ENCODE measurements around the gene TNFSF4.

The TNFSF4 gene

DNA sequence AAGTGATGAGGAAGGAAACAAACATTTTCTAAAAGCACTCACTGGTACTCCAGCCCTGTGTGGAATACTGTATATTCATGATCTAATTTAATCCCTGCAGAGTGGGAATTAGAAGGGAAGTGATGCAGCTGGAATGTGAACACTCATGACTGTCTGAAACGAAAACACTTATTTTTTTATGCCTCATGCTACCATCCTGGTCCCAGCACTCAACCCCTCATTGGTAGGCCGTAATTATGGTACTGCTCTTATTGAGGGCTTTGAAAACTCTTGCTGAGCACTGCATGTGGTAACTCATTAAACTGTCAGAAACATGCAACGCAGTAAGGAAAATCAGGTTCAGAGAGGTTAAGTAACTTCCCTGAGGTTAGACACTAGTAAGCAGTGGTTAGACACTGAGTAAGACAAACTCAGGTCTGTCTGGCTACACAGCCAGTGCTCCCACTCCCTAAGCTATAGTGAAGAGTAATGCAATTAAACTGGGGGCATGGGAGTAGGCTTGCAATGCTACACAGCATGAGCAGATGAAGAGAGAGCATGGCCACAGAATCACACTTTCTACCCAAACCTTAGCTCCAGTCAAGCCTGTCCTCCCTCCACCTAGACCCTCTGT is 17.3 kb upstream of the TNFSF4 start:
- TF ChIP-seq, protein P1, sequence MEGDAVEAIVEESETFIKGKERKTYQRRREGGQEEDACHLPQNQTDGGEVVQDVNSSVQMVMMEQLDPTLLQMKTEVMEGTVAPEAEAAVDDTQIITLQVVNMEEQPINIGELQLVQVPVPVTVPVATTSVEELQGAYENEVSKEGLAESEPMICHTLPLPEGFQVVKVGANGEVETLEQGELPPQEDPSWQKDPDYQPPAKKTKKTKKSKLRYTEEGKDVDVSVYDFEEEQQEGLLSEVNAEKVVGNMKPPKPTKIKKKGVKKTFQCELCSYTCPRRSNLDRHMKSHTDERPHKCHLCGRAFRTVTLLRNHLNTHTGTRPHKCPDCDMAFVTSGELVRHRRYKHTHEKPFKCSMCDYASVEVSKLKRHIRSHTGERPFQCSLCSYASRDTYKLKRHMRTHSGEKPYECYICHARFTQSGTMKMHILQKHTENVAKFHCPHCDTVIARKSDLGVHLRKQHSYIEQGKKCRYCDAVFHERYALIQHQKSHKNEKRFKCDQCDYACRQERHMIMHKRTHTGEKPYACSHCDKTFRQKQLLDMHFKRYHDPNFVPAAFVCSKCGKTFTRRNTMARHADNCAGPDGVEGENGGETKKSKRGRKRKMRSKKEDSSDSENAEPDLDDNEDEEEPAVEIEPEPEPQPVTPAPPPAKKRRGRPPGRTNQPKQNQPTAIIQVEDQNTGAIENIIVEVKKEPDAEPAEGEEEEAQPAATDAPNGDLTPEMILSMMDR (IDR thresholded peaks at IDR 0.05; ENCODE audit: extremely low read depth, missing control alignments) = no peak
- no peak for DNase-seq (ENCODE audit: low spot score)

DNA sequence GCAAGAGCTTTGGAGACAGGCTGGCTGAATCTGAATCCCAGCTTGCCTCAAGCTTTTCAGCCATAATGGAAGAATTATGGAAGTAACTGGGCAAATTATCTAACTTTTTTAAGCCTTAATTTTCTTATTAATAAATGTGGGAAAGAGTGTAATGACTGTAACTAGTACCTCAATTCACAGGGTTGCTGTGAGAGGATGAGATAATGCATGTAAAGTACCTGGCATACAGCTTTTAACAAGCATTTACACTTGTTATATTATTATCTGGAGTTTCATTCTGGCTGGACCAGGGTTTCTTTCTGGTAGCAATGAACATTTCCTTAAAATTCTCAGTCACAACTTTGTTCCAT is 15.9 kb upstream of the TNFSF4 start:
- DNase-seq (ENCODE audit: low spot score) = no peak
- TF ChIP-seq, protein P1 (IDR thresholded peaks at IDR 0.05; ENCODE audit: extremely low read depth, missing control alignments) = no peak

DNA sequence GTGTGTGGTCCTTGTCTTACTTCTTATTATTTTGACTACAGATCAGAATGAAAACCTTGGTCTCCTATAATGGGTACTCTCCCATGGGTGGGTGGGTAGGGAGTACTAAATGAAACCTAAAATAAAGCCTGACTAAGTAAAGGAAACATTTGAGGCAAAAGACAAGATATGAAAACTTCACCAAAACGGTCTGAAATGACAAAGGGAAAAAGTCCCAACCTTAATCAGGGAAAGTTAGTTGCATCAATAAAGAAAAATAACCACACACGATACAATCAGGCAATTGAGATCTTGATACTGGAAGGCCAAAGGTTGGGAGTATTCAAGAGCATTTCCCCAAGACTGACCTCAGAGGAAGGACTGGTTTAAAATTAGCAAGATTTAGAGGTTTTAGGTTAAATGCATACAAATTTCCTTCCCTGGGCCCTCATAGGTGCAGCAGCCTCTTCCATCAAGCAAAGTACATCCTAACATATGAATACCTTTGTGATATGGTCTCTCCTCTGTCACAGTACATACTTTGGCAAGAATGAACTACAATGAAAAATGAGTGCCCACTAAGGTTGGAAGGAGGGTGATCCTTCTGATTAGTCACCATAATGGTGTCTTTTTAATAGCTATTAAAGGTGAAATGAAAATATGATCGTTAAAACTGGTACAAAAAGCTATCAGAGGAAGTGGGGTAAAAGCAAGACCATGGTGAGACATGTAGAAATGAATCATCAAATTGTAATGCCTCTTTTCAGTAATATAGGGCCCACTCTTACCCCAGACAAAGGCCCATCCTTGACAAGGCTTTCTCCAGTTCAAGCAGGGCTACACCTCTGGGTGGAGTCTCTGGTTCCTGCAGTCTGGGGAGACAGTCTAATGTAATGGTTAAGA is 15.3 kb upstream of the TNFSF4 start:
- DNase-seq (ENCODE audit: low spot score) = no peak
- TF ChIP-seq, protein P1 (IDR thresholded peaks at IDR 0.05; ENCODE audit: extremely low read depth, missing control alignments) = no peak

DNA sequence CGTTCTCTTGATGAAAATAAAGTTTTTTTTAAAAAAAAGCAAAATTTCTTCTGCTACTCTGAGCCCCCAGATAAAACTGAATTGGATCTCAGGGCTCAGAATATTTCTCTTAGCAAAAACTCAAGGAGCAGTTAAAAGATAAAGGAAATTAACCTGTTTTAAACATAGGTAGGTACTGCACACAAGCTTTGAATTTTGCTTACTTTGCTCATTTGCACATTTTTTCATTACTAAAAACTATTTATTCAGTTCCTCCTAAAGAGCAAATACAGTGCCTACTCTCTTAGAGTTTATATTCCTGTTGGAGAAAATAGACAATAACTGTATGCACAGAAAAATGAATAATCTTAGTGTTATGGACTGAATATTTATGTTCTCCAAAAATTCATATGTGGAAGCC is 13.0 kb upstream of the TNFSF4 start:
- TF ChIP-seq, protein P1 (IDR thresholded peaks at IDR 0.05; ENCODE audit: extremely low read depth, missing control alignments) = no peak
- no peak for DNase-seq (ENCODE audit: low spot score)

DNA sequence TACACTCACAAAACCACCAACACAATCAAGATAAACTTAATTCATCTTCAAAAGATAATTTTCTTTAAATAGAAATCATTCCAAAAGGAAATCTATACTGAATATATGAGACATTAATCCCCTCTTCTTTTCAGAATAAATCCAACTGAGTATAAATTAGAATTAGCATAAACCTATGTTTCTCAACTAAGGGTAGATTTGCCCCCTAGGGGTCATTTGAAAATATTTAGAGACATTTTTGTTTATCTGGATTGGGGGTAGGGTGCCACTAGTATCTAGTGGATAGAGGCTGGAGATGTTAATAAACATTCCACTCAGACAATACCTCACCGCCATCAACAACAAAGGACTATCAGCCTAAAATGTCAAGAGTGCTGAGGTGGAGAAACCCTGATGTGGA is 6.5 kb upstream of the TNFSF4 start:
- no peak for DNase-seq (ENCODE audit: low spot score)
- TF ChIP-seq, protein P1 (IDR thresholded peaks at IDR 0.05; ENCODE audit: extremely low read depth, missing control alignments) = no peak

DNA sequence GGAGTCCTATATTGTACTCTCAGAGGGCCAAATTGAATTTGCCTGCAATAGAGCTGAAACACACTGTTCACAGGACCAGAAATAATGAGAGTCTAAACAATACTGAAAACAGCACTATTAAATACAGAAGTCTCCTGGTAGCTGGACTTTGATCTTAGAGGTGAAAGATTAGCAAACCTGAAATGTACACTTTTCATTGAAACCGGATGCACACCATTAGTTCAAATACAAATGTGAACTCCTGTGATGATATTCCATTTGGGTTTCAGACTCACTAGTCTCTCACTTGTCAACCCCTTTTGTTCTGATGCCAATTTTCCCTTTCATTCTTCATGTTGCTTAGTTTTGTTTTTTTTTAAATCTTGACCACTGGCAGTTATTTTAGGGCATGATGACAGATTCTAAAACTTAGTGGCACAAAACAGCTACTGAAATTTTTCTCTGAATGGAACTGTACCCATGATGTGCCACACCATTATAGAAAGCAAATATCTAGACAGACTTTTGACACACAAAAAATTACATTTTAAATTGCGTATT is 5.9 kb upstream of the TNFSF4 start:
- DNase-seq (ENCODE audit: low spot score) = peak; percentile 48
- TF ChIP-seq, protein P1 (IDR thresholded peaks at IDR 0.05; ENCODE audit: extremely low read depth, missing control alignments) = no peak

DNA sequence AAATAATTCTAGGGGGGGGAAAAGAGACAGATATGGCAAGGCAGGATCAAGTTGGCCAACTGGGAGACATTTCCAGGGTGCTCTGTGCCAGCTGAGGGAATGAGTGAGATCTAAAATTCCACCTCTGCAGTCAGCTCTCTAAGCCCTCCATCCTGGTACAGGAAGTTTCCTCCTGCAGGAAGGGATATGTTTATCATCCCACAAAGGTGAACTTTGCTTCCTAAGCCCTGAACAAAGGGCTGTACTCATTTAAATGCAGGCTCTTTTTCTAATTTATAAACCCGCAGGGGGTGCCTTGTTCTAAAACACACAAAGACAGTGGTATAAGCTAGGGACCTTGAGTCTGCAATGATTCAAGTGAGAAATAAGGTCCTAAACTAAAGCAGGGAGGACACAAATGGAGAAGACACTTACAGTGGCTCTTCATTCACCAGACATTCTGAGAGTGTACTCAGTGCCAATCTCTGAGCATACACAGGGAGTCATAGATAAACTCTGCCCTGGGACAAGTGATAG is 3.6 kb upstream of the TNFSF4 start:
- TF ChIP-seq, protein P1 (IDR thresholded peaks at IDR 0.05; ENCODE audit: extremely low read depth, missing control alignments) = no peak
- DNase-seq (ENCODE audit: low spot score) = no peak

Measured in GM20000 (cell line).